GM23338 (cell line): ENCODE measurements around the gene MED13L. TPM values are rescaled to one million over a fixed set of nuclear protein-coding genes. Genes with fewer than 3 reads are reported as not detected.

Source experiments
- ATAC-seq: fragments of 200-7000 bp; cut with Tn5 transposase; 3 replicates; pipeline ENCODE4 v1.9.1; 2020
- DNase-seq: peaks from one replicate; pipeline ENCODE4 v3.0.0-alpha.2; 2015; ENCODE audit warnings: low spot score
- H2AFZ ChIP-seq: fragments of 200-600 bp; sonication (generic); 2 replicates; pipeline ENCODE4 v1.8.0; 2016; ENCODE audit warnings: antibody characterized with exemption, mild to moderate bottlenecking, moderate library complexity
- H3F3A ChIP-seq: fragments of 200-600 bp; sonication (generic); replicated peaks from 2 replicates; pipeline ENCODE4 v1.8.0; 2017; ENCODE audit warnings: antibody characterized with exemption, mixed run types, low read depth
- H3K27ac ChIP-seq: fragments of 200-600 bp; sonication (generic); 2 replicates; pipeline ENCODE4 v1.6.1; 2016; ENCODE audit warnings: low read depth
- H3K27me3 ChIP-seq: fragments of 200-600 bp; sonication (generic); 2 replicates; pipeline ENCODE4 v1.8.0; 2016; ENCODE audit warnings: mild to moderate bottlenecking, mixed run types, moderate library complexity; ENCODE audit not compliant: insufficient read depth
- H3K36me3 ChIP-seq: fragments of 200-600 bp; sonication (generic); 2 replicates; pipeline ENCODE4 v1.8.0; 2016; ENCODE audit warnings: mild to moderate bottlenecking; ENCODE audit not compliant: insufficient read depth
- H3K4me1 ChIP-seq: fragments of 200-600 bp; sonication (generic); 2 replicates; pipeline ENCODE4 v1.8.0; 2016; ENCODE audit warnings: mild to moderate bottlenecking, moderate library complexity; ENCODE audit not compliant: insufficient read depth
- H3K4me2 ChIP-seq: fragments of 200-600 bp; sonication (generic); 2 replicates; pipeline ENCODE4 v1.7.1; 2017; ENCODE audit warnings: mixed run types
- H3K4me3 ChIP-seq: fragments of 200-600 bp; sonication (generic); 2 replicates; pipeline ENCODE4 v1.6.1; 2016; ENCODE audit warnings: mixed run types
- H3K79me2 ChIP-seq: fragments of 200-600 bp; sonication (generic); replicated peaks from 2 replicates; pipeline ENCODE4 v1.8.0; 2017; ENCODE audit warnings: mild to moderate bottlenecking; ENCODE audit not compliant: insufficient read depth
- H3K9me2 ChIP-seq: fragments of 200-600 bp; sonication (generic); 2 replicates; pipeline ENCODE4 v1.8.0; 2017; ENCODE audit not compliant: insufficient read depth
- H4K20me1 ChIP-seq: fragments of 200-600 bp; sonication (generic); replicated peaks from 2 replicates; pipeline ENCODE4 v1.8.0; 2017; ENCODE audit warnings: mild to moderate bottlenecking; ENCODE audit not compliant: insufficient read depth
- H3K27ac Mint-ChIP-seq: 2 replicates; pipeline ENCODE4 v1.8.0; 2020; ENCODE audit warnings: inconsistent platforms, mild to moderate bottlenecking, moderate library complexity, mixed read lengths
- H3K27me3 Mint-ChIP-seq: 3 replicates; pipeline ENCODE4 v1.8.0; 2022; ENCODE audit warnings: low read depth, mild to moderate bottlenecking, moderate library complexity, mixed read lengths, inconsistent platforms; ENCODE audit not compliant: insufficient read depth, poor library complexity
- H3K36me3 Mint-ChIP-seq: 3 replicates; pipeline ENCODE4 v1.8.0; 2021; ENCODE audit warnings: low read depth, mild to moderate bottlenecking, inconsistent platforms, moderate library complexity, mixed read lengths
- H3K4me1 Mint-ChIP-seq: 3 replicates; pipeline ENCODE4 v1.8.0; 2020; ENCODE audit warnings: mild to moderate bottlenecking, inconsistent platforms, mixed read lengths
- H3K4me3 Mint-ChIP-seq: 3 replicates; pipeline ENCODE4 v1.8.0; 2021; ENCODE audit warnings: moderate library complexity, mild to moderate bottlenecking, inconsistent platforms, mixed read lengths
- H3K9me3 Mint-ChIP-seq: 3 replicates; pipeline ENCODE4 v1.8.0; 2020; ENCODE audit warnings: moderate library complexity, mild to moderate bottlenecking, inconsistent platforms, mixed read lengths
- EZH2 ChIP-seq: fragments of 200-600 bp; sonication (generic); IDR thresholded peaks from one replicate; pipeline ENCODE4 v1.8.0; 2017; ENCODE audit warnings: antibody characterized with exemption, mild to moderate bottlenecking, low read depth; ENCODE audit not compliant: unreplicated experiment
- NANOG ChIP-seq: IDR thresholded peaks from 2 replicates; pipeline ENCODE4 v1.6.1; 2016; ENCODE audit warnings: antibody characterized with exemption, borderline replicate concordance
- STAT1 ChIP-seq: IDR thresholded peaks from one replicate; pipeline ENCODE4 v1.6.1; 2016; ENCODE audit warnings: antibody characterized with exemption; ENCODE audit not compliant: unreplicated experiment
- ZNF114 ChIP-seq: fragments of 250-450 bp; sonication (Bioruptor Pico); IDR thresholded peaks from 2 replicates; pipeline ENCODE4 v1.5.0; 2020; ENCODE audit warnings: mild to moderate bottlenecking, moderate library complexity
- ZNF331 ChIP-seq: fragments of 250-450 bp; sonication (Bioruptor Pico); IDR thresholded peaks from 2 replicates; pipeline ENCODE4 v1.5.0; 2020; ENCODE audit warnings: low read depth, mild to moderate bottlenecking, moderate library complexity
- polyA plus RNA-seq: library from polyadenylated mRNA; unstranded; fragments of >200 nt; fragmentation: Nextera tagmentation; extraction: Ambion mirVana; gene quantifications from 2 replicates; pipeline ENCODE4 v1.2.1, GENCODE V29; 2016
- total RNA-seq: library from RNA; depleted of rRNA; stranded (reverse); fragments of >200 nt; shearing (Covaris generic); gene quantifications from 2 replicates; pipeline ENCODE4 v1.2.3, GENCODE V29; 2014
- TF ChIP-seq, protein P1 (sequence below): IDR thresholded peaks from one replicate; pipeline ENCODE4 v1.6.1; 2018; ENCODE audit warnings: antibody characterized with exemption; ENCODE audit not compliant: unreplicated experiment
- TF ChIP-seq, protein P2 (sequence below): fragments of 250-450 bp; sonication (Bioruptor Pico); IDR thresholded peaks from 2 replicates; pipeline ENCODE4 v1.5.0; 2020; ENCODE audit warnings: mild to moderate bottlenecking, moderate library complexity
- TF ChIP-seq, protein P3 (sequence below), 2 experiments: fragments of 200-600 bp in 1 of 2; sonication (generic) in 1 of 2; conservative IDR thresholded peaks; 2 replicates each; pipeline versions ENCODE4 v1.5.1 to v1.6.1; 2016 to 2017; ENCODE audit warnings: antibody characterized with exemption in 2 of 2, low read depth in 2 of 2, mild to moderate bottlenecking in 2 of 2, moderate library complexity in 1 of 2

The MED13L gene
- total and polyA plus RNA-seq, 2 experiments from 2014 or later, result 20.9 to 73.6 TPM

DNA sequence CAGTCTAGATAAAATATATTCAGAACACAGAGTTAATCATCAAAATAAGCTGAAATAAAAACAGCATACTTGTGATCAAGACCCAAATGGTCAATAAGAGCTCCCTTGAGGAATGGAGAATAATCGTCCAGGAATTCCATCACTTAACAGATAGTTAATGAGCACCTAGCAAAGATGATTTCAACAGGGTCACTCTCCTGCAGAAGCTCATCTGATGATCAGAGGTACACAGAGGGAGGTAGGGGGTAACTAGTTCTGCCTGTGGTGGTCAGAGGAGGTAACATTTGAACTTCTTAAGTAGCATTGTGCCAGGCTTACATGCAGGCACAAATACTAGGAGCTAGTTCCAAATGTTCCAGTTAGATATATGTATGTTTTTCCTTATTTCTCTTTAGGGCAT lies 9.5 kb downstream of the MED13L start:
- Mint-ChIP-seq H3K36me3 (no peaks in the 10 kb centered on the region), H3K4me3 (no peak overlapping the region), H3K9me3 (no peaks in the 10 kb centered on the region), H3K27ac (no peak overlapping the region), H3K27me3 (no peaks in the 10 kb centered on the region), H3K4me1 (peaks cover 23% of the 10 kb centered on the region)
- no peaks in the 10 kb centered on the region for H3K36me3 ChIP-seq
- TF ChIP-seq, protein P1, sequence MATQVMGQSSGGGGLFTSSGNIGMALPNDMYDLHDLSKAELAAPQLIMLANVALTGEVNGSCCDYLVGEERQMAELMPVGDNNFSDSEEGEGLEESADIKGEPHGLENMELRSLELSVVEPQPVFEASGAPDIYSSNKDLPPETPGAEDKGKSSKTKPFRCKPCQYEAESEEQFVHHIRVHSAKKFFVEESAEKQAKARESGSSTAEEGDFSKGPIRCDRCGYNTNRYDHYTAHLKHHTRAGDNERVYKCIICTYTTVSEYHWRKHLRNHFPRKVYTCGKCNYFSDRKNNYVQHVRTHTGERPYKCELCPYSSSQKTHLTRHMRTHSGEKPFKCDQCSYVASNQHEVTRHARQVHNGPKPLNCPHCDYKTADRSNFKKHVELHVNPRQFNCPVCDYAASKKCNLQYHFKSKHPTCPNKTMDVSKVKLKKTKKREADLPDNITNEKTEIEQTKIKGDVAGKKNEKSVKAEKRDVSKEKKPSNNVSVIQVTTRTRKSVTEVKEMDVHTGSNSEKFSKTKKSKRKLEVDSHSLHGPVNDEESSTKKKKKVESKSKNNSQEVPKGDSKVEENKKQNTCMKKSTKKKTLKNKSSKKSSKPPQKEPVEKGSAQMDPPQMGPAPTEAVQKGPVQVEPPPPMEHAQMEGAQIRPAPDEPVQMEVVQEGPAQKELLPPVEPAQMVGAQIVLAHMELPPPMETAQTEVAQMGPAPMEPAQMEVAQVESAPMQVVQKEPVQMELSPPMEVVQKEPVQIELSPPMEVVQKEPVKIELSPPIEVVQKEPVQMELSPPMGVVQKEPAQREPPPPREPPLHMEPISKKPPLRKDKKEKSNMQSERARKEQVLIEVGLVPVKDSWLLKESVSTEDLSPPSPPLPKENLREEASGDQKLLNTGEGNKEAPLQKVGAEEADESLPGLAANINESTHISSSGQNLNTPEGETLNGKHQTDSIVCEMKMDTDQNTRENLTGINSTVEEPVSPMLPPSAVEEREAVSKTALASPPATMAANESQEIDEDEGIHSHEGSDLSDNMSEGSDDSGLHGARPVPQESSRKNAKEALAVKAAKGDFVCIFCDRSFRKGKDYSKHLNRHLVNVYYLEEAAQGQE, result no peak
- no peak for TF ChIP-seq ZNF331 (CRISPR knock-in tag)
- TF ChIP-seq STAT1, result no peak
- no peak for TF ChIP-seq NANOG
- TF ChIP-seq ZNF114 (CRISPR knock-in tag), result no peak
- no peak overlapping the region for H3K4me3 ChIP-seq
- peaks cover 100% of the 10 kb centered on the region for H3K79me2 ChIP-seq
- no peak overlapping the region for H3K27ac ChIP-seq
- no peak overlapping the region for H2AFZ ChIP-seq
- no peak overlapping the region for H3K4me2 ChIP-seq
- no peaks in the 10 kb centered on the region for H3F3A ChIP-seq
- H4K20me1 ChIP-seq, result peaks cover 32% of the 10 kb centered on the region
- H3K4me1 ChIP-seq, result peaks cover 37% of the 10 kb centered on the region
- no peaks in the 10 kb centered on the region for H3K27me3 ChIP-seq
- ATAC-seq, result no peak
- H3K9me2 ChIP-seq, result no peaks in the 10 kb centered on the region
- no peak for DNase-seq

DNA sequence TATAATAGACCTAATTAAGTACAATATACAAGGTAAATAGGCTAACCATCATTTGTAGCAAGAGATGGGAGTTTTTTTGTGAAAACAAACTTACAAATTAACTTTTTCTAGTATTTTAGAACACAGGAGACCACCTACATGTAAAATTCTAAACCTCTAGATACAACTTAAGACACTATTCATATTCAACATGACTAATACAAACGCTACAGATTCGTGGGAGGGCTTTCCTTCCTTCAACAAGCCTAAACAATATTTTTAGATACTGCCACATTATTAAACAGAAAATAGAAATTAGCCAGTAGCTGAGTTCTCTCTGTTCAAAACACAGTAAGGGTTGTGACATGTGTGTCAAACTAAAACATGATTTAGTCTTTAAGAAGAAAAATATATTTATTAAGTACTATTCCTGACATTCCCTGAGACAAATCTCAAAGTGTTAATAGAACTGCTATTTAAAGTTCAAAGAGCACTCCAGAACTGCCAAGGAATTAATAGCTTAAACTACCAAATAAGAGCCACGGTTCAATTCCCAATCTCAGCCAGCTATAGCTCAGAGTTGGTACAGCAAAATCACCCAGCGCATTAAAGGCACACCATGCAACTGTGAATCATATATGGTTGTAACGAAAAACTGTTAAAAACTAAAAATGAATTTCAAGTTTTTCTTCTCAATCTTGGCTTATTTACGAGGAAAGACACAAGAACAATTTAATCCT lies 10.7 kb downstream of the MED13L start:
- Histone ChIP-seq H3F3A (no peaks in the 10 kb centered on the region), H3K27me3 (no peaks in the 10 kb centered on the region), H3K9me2 (no peaks in the 10 kb centered on the region), H3K4me1 (peaks cover 42% of the 10 kb centered on the region), H3K79me2 (peaks cover 100% of the 10 kb centered on the region), H4K20me1 (peaks cover 34% of the 10 kb centered on the region), H3K4me2 (no peak overlapping the region), H3K36me3 (no peaks in the 10 kb centered on the region), H3K4me3 (no peak overlapping the region), H3K27ac (no peak overlapping the region), H2AFZ (no peak overlapping the region)
- H3K36me3 Mint-ChIP-seq, result no peaks in the 10 kb centered on the region
- peaks cover 24% of the 10 kb centered on the region for H3K4me1 Mint-ChIP-seq
- no peaks in the 10 kb centered on the region for H3K9me3 Mint-ChIP-seq
- ATAC-seq, result no peak
- DNase-seq, result no peak
- no peak overlapping the region for H3K4me3 Mint-ChIP-seq
- no peaks in the 10 kb centered on the region for H3K27me3 Mint-ChIP-seq
- no peak overlapping the region for H3K27ac Mint-ChIP-seq
- TF ChIP-seq EZH2, result no peak
- TF ChIP-seq ZNF114 (CRISPR knock-in tag), result no peak
- no peak for TF ChIP-seq NANOG
- TF ChIP-seq, protein P2, sequence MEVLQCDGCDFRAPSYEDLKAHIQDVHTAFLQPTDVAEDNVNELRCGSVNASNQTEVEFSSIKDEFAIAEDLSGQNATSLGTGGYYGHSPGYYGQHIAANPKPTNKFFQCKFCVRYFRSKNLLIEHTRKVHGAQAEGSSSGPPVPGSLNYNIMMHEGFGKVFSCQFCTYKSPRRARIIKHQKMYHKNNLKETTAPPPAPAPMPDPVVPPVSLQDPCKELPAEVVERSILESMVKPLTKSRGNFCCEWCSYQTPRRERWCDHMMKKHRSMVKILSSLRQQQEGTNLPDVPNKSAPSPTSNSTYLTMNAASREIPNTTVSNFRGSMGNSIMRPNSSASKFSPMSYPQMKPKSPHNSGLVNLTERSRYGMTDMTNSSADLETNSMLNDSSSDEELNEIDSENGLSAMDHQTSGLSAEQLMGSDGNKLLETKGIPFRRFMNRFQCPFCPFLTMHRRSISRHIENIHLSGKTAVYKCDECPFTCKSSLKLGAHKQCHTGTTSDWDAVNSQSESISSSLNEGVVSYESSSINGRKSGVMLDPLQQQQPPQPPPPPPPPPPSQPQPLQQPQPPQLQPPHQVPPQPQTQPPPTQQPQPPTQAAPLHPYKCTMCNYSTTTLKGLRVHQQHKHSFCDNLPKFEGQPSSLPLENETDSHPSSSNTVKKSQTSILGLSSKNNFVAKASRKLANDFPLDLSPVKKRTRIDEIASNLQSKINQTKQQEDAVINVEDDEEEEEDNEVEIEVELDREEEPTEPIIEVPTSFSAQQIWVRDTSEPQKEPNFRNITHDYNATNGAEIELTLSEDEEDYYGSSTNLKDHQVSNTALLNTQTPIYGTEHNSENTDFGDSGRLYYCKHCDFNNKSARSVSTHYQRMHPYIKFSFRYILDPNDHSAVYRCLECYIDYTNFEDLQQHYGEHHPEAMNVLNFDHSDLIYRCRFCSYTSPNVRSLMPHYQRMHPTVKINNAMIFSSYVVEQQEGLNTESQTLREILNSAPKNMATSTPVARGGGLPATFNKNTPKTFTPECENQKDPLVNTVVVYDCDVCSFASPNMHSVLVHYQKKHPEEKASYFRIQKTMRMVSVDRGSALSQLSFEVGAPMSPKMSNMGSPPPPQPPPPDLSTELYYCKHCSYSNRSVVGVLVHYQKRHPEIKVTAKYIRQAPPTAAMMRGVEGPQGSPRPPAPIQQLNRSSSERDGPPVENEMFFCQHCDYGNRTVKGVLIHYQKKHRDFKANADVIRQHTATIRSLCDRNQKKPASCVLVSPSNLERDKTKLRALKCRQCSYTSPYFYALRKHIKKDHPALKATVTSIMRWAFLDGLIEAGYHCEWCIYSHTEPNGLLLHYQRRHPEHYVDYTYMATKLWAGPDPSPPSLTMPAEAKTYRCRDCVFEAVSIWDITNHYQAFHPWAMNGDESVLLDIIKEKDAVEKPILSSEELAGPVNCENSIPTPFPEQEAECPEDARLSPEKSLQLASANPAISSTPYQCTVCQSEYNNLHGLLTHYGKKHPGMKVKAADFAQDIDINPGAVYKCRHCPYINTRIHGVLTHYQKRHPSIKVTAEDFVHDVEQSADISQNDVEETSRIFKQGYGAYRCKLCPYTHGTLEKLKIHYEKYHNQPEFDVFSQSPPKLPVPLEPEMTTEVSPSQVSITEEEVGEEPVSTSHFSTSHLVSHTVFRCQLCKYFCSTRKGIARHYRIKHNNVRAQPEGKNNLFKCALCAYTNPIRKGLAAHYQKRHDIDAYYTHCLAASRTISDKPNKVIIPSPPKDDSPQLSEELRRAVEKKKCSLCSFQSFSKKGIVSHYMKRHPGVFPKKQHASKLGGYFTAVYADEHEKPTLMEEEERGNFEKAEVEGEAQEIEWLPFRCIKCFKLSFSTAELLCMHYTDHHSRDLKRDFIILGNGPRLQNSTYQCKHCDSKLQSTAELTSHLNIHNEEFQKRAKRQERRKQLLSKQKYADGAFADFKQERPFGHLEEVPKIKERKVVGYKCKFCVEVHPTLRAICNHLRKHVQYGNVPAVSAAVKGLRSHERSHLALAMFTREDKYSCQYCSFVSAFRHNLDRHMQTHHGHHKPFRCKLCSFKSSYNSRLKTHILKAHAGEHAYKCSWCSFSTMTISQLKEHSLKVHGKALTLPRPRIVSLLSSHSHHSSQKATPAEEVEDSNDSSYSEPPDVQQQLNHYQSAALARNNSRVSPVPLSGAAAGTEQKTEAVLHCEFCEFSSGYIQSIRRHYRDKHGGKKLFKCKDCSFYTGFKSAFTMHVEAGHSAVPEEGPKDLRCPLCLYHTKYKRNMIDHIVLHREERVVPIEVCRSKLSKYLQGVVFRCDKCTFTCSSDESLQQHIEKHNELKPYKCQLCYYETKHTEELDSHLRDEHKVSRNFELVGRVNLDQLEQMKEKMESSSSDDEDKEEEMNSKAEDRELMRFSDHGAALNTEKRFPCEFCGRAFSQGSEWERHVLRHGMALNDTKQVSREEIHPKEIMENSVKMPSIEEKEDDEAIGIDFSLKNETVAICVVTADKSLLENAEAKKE, result no peak
- TF ChIP-seq, protein P3, sequence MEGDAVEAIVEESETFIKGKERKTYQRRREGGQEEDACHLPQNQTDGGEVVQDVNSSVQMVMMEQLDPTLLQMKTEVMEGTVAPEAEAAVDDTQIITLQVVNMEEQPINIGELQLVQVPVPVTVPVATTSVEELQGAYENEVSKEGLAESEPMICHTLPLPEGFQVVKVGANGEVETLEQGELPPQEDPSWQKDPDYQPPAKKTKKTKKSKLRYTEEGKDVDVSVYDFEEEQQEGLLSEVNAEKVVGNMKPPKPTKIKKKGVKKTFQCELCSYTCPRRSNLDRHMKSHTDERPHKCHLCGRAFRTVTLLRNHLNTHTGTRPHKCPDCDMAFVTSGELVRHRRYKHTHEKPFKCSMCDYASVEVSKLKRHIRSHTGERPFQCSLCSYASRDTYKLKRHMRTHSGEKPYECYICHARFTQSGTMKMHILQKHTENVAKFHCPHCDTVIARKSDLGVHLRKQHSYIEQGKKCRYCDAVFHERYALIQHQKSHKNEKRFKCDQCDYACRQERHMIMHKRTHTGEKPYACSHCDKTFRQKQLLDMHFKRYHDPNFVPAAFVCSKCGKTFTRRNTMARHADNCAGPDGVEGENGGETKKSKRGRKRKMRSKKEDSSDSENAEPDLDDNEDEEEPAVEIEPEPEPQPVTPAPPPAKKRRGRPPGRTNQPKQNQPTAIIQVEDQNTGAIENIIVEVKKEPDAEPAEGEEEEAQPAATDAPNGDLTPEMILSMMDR (conservative IDR thresholded peaks at IDR 0.05; ENCODE audit: low read depth in 2 of 2), result no peak
